Karpas-422 (cell line): ENCODE data around the gene TMEM231. TPM values are rescaled to one million over a fixed set of nuclear protein-coding genes. Genes with fewer than 3 reads are reported as not detected.

ENCODE experiments used
- DNase-seq: peaks from one replicate; pipeline ENCODE4 v3.0.0-alpha.2; 2015
- H2AFZ ChIP-seq: fragments of 200-600 bp; sonication (generic); 2 replicates; pipeline ENCODE4 v1.6.1; 2014; ENCODE audit warnings: antibody characterized with exemption, low read length, mixed read lengths
- H3K27ac ChIP-seq: fragments of 200-600 bp; sonication (generic); 2 replicates; pipeline ENCODE4 v1.5.1; 2014; ENCODE audit warnings: mild to moderate bottlenecking, low read length, moderate library complexity
- H3K27me3 ChIP-seq: fragments of 200-600 bp; sonication (generic); 2 replicates; pipeline ENCODE4 v1.6.1; 2014; ENCODE audit warnings: low read length, mixed read lengths
- H3K36me3 ChIP-seq: fragments of 200-600 bp; sonication (generic); 2 replicates; pipeline ENCODE4 v1.6.1; 2014; ENCODE audit warnings: low read length, mixed read lengths; ENCODE audit not compliant: insufficient read depth
- H3K4me1 ChIP-seq: fragments of 200-600 bp; sonication (generic); 2 replicates; pipeline ENCODE4 v1.6.1; 2014; ENCODE audit warnings: mild to moderate bottlenecking, low read length, mixed read lengths
- H3K4me2 ChIP-seq: fragments of 200-600 bp; sonication (generic); 2 replicates; pipeline ENCODE4 v1.6.1; 2014; ENCODE audit warnings: low read length, low read depth, mild to moderate bottlenecking; ENCODE audit not compliant: poor library complexity, severe bottlenecking
- H3K4me3 ChIP-seq: fragments of 200-600 bp; sonication (generic); 2 replicates; pipeline ENCODE4 v1.5.1; 2014; ENCODE audit warnings: mild to moderate bottlenecking, antibody characterized with exemption, low read length, mixed read lengths
- H3K79me2 ChIP-seq: fragments of 200-600 bp; sonication (generic); 2 replicates; pipeline ENCODE4 v1.6.1; 2014; ENCODE audit warnings: mild to moderate bottlenecking, low read length, mixed read lengths
- H3K9ac ChIP-seq: fragments of 200-600 bp; sonication (generic); 2 replicates; pipeline ENCODE4 v1.6.0; 2014; ENCODE audit warnings: low read length
- H3K9me2 ChIP-seq: fragments of 200-600 bp; sonication (generic), shearing (Covaris generic); replicated peaks from 2 replicates; pipeline ENCODE4 v1.6.0; 2014; ENCODE audit warnings: mild to moderate bottlenecking, low read length, moderate library complexity; ENCODE audit not compliant: insufficient read depth
- H3K9me3 ChIP-seq: fragments of 300-700, 200-600 bp; sonication (generic); 2 replicates; pipeline ENCODE4 v1.6.1; 2014; ENCODE audit warnings: low read length, mixed read lengths
- H4K20me1 ChIP-seq: fragments of 200-600 bp; sonication (generic); 2 replicates; pipeline ENCODE4 v1.6.1; 2014; ENCODE audit warnings: mild to moderate bottlenecking, antibody characterized with exemption, low read length, low read depth; ENCODE audit not compliant: insufficient read depth
- total RNA-seq: library from RNA; depleted of rRNA; stranded (reverse); fragments of >200 nt; shearing (Covaris generic); gene quantifications from 2 replicates; pipeline ENCODE4 v1.2.3, GENCODE V29; 2014; ENCODE audit warnings: low replicate concordance

TMEM231 gene
- total RNA-seq, 1 experiment from 2014 or later = 31.2 TPM

GRCh38 chr16:75589306-75589705 is 33.3 kb upstream of the TMEM231 start:
- Histone ChIP-seq H4K20me1 (no peaks in the 10 kb centered on the region), H3K36me3 (no peaks in the 10 kb centered on the region), H3K27ac (no peak overlapping the region), H2AFZ (no peak overlapping the region), H3K79me2 (no peaks in the 10 kb centered on the region), H3K27me3 (no peaks in the 10 kb centered on the region), H3K4me3 (no peak overlapping the region), H3K9me2 (no peaks in the 10 kb centered on the region), H3K9me3 (no peaks in the 10 kb centered on the region), H3K4me2 (no peak overlapping the region), H3K4me1 (peaks cover 2% of the 10 kb centered on the region), H3K9ac (no peak overlapping the region)
- DNase-seq = no peak

- H3K4me2 ChIP-seq = no peak overlapping the region
These were observed 32.7 kb upstream of the TMEM231 start for GRCh38 chr16:75588716-75589115.

GRCh38 chr16:75584108-75584507 is 28.1 kb upstream of the TMEM231 start:
- DNase-seq = no peak
- Histone ChIP-seq H4K20me1 (no peaks in the 10 kb centered on the region), H3K79me2 (no peaks in the 10 kb centered on the region), H3K9ac (no peak overlapping the region), H3K4me3 (no peak overlapping the region), H3K9me3 (no peaks in the 10 kb centered on the region), H3K36me3 (peaks cover 3% of the 10 kb centered on the region; the same call in 1 of the 2 replicates), H3K4me2 (no peak overlapping the region), H2AFZ (no peak overlapping the region), H3K9me2 (no peaks in the 10 kb centered on the region), H3K27me3 (no peaks in the 10 kb centered on the region), H3K27ac (no peak overlapping the region), H3K4me1 (peaks cover 7% of the 10 kb centered on the region)

More at GRCh38 chr16:75588716-75589115, 32.7 kb upstream of the TMEM231 start:
- no peaks in the 10 kb centered on the region for H3K36me3 ChIP-seq
- H2AFZ ChIP-seq = no peak overlapping the region
- H3K79me2 ChIP-seq = no peaks in the 10 kb centered on the region
- H3K4me1 ChIP-seq = peaks cover 7% of the 10 kb centered on the region
- no peaks in the 10 kb centered on the region for H3K9me2 ChIP-seq
- no peak overlapping the region for H3K27ac ChIP-seq
- no peak overlapping the region for H3K9ac ChIP-seq
- no peak overlapping the region for H3K4me3 ChIP-seq
- H3K9me3 ChIP-seq = no peaks in the 10 kb centered on the region
- no peak for DNase-seq
- H3K27me3 ChIP-seq = no peaks in the 10 kb centered on the region
- H4K20me1 ChIP-seq = no peaks in the 10 kb centered on the region

- Histone ChIP-seq H3K9me3 (no peaks in the 10 kb centered on the region), H3K9ac (no peak overlapping the region), H3K79me2 (peaks cover 15% of the 10 kb centered on the region; the same call in 1 of the 2 replicates), H3K36me3 (peaks cover 22% of the 10 kb centered on the region; the same call in 1 of the 2 replicates), H3K27me3 (no peaks in the 10 kb centered on the region), H3K4me2 (no peak overlapping the region), H4K20me1 (no peaks in the 10 kb centered on the region), H3K27ac (no peak overlapping the region), H3K4me1 (peaks cover 10% of the 10 kb centered on the region), H3K4me3 (no peak overlapping the region), H3K9me2 (no peaks in the 10 kb centered on the region), H2AFZ (no peak overlapping the region)
- no peak for DNase-seq
These were observed 23.3 kb upstream of the TMEM231 start for GRCh38 chr16:75579281-75579834.

- H3K4me3 ChIP-seq = no peak overlapping the region
- no peak overlapping the region for H3K4me2 ChIP-seq
- no peak overlapping the region for H3K9ac ChIP-seq
- H2AFZ ChIP-seq = no peak overlapping the region
- no peaks in the 10 kb centered on the region for H4K20me1 ChIP-seq
- H3K9me2 ChIP-seq = no peaks in the 10 kb centered on the region
- H3K9me3 ChIP-seq = no peaks in the 10 kb centered on the region
- no peak overlapping the region for H3K27ac ChIP-seq
- peaks cover 21% of the 10 kb centered on the region for H3K79me2 ChIP-seq
- DNase-seq = no peak
- peaks cover 5% of the 10 kb centered on the region; the same call in 1 of the 2 replicates for H3K4me1 ChIP-seq
- no peaks in the 10 kb centered on the region for H3K27me3 ChIP-seq
- peaks cover 28% of the 10 kb centered on the region; the same call in 1 of the 2 replicates for H3K36me3 ChIP-seq
These were observed 22.7 kb upstream of the TMEM231 start for GRCh38 chr16:75578725-75579124.

- no peak overlapping the region for H3K9ac ChIP-seq
- H4K20me1 ChIP-seq = no peaks in the 10 kb centered on the region
- no peaks in the 10 kb centered on the region for H3K9me3 ChIP-seq
- no peaks in the 10 kb centered on the region for H3K9me2 ChIP-seq
- H3K36me3 ChIP-seq = peaks cover 33% of the 10 kb centered on the region; the same call in 1 of the 2 replicates
- no peaks in the 10 kb centered on the region for H3K27me3 ChIP-seq
- no peak overlapping the region for H3K27ac ChIP-seq
- H3K4me2 ChIP-seq = no peak overlapping the region
- no peak overlapping the region for H3K4me3 ChIP-seq
- H3K4me1 ChIP-seq = peaks cover 5% of the 10 kb centered on the region; the same call in 1 of the 2 replicates
- DNase-seq = no peak
- no peak overlapping the region for H2AFZ ChIP-seq
- peaks cover 27% of the 10 kb centered on the region for H3K79me2 ChIP-seq
These were observed 22.2 kb upstream of the TMEM231 start for GRCh38 chr16:75578212-75578611.

GRCh38 chr16:75576384-75576811 is 20.3 kb upstream of the TMEM231 start:
- no peaks in the 10 kb centered on the region for H3K27me3 ChIP-seq
- no peak for DNase-seq
- H3K4me1 ChIP-seq = peaks cover 14% of the 10 kb centered on the region
- no peaks in the 10 kb centered on the region for H3K9me2 ChIP-seq
- H4K20me1 ChIP-seq = no peaks in the 10 kb centered on the region
- no peaks in the 10 kb centered on the region for H3K9me3 ChIP-seq
- no peak overlapping the region for H3K4me2 ChIP-seq
- H3K4me3 ChIP-seq = no peak overlapping the region
- H3K79me2 ChIP-seq = peaks cover 38% of the 10 kb centered on the region
- no peak overlapping the region for H3K9ac ChIP-seq
- H3K36me3 ChIP-seq = peaks cover 42% of the 10 kb centered on the region; the same call in 1 of the 2 replicates
- H3K27ac ChIP-seq = no peak overlapping the region; the same call in 1 of the 2 replicates
- no peak overlapping the region for H2AFZ ChIP-seq

GRCh38 chr16:75575958-75576357 is 19.9 kb upstream of the TMEM231 start:
- Histone ChIP-seq H2AFZ (no peak overlapping the region), H3K9me2 (no peaks in the 10 kb centered on the region), H3K4me1 (peaks cover 14% of the 10 kb centered on the region), H3K4me3 (no peak overlapping the region), H4K20me1 (no peaks in the 10 kb centered on the region), H3K36me3 (peaks cover 42% of the 10 kb centered on the region; the same call in 1 of the 2 replicates), H3K9me3 (no peaks in the 10 kb centered on the region), H3K9ac (no peak overlapping the region), H3K79me2 (peaks cover 43% of the 10 kb centered on the region), H3K27ac (no peak overlapping the region; the same call in 1 of the 2 replicates), H3K27me3 (no peaks in the 10 kb centered on the region), H3K4me2 (no peak overlapping the region)
- DNase-seq = no peak
